Osteocyte (in vitro differentiated cells): ENCODE measurements around the gene CNNM4. TPM values are rescaled to one million over a fixed set of nuclear protein-coding genes. Genes with fewer than 3 reads are reported as not detected.

Experiments used
- DNase-seq: peaks from one replicate; pipeline ENCODE4 v3.0.0; 2021; ENCODE audit warnings: mixed read lengths; ENCODE audit not compliant: unreplicated experiment; ENCODE audit errors: extremely low spot score
- H3K27ac Mint-ChIP-seq: one replicate; pipeline ENCODE4 v1.8.0; 2021; ENCODE audit warnings: mild to moderate bottlenecking, mixed read lengths; ENCODE audit not compliant: unreplicated experiment
- H3K27me3 Mint-ChIP-seq: one replicate; pipeline ENCODE4 v1.8.0; 2021; ENCODE audit warnings: mixed read lengths; ENCODE audit not compliant: unreplicated experiment
- H3K36me3 Mint-ChIP-seq: one replicate; pipeline ENCODE4 v1.8.0; 2021; ENCODE audit warnings: mixed read lengths; ENCODE audit not compliant: unreplicated experiment
- H3K4me1 Mint-ChIP-seq: one replicate; pipeline ENCODE4 v1.8.0; 2021; ENCODE audit warnings: mixed read lengths; ENCODE audit not compliant: unreplicated experiment
- H3K4me3 Mint-ChIP-seq: one replicate; pipeline ENCODE4 v1.8.0; 2021; ENCODE audit warnings: mild to moderate bottlenecking, moderate library complexity, mixed read lengths; ENCODE audit not compliant: unreplicated experiment
- H3K9me3 Mint-ChIP-seq: one replicate; pipeline ENCODE4 v1.8.0; 2021; ENCODE audit warnings: mixed read lengths; ENCODE audit not compliant: unreplicated experiment
- CTCF ChIP-seq: fragments of 200-600 bp; sonication (generic); IDR thresholded peaks from 2 replicates; pipeline ENCODE4 v1.5.0; 2021; ENCODE audit warnings: antibody characterized with exemption, mild to moderate bottlenecking, moderate library complexity
- total RNA-seq: library from RNA; stranded (reverse); gene quantifications from 2 replicates; pipeline ENCODE4 v1.2.1, GENCODE V29; 2021

The CNNM4 gene
- total RNA-seq, 1 donor from 2014 or later: 7.6 TPM

- Mint-ChIP-seq H3K36me3 (no peaks in the 10 kb centered on the region), H3K4me1 (no peaks in the 10 kb centered on the region), H3K27me3 (no peaks in the 10 kb centered on the region), H3K27ac (no peak overlapping the region), H3K4me3 (no peak overlapping the region), H3K9me3 (no peaks in the 10 kb centered on the region)
- TF ChIP-seq CTCF: no peak
- DNase-seq: no peak
Observed at GRCh38 chr2:96808176-96808837, 47.6 kb downstream of the CNNM4 start.

GRCh38 chr2:96809216-96809882 lies 48.6 kb downstream of the CNNM4 start:
- Mint-ChIP-seq H3K27me3 (no peaks in the 10 kb centered on the region), H3K36me3 (no peaks in the 10 kb centered on the region), H3K4me3 (no peak overlapping the region), H3K27ac (no peak overlapping the region), H3K4me1 (no peaks in the 10 kb centered on the region), H3K9me3 (no peaks in the 10 kb centered on the region)
- DNase-seq: no peak
- TF ChIP-seq CTCF: no peak

GRCh38 chr2:96809951-96810782 lies 49.5 kb downstream of the CNNM4 start:
- no peak for DNase-seq
- Mint-ChIP-seq H3K36me3 (no peaks in the 10 kb centered on the region), H3K27ac (no peak overlapping the region), H3K4me3 (no peak overlapping the region), H3K4me1 (peaks cover 4% of the 10 kb centered on the region), H3K27me3 (no peaks in the 10 kb centered on the region), H3K9me3 (no peaks in the 10 kb centered on the region)
- no peak for TF ChIP-seq CTCF

GRCh38 chr2:96810783-96811192 lies 50.1 kb downstream of the CNNM4 start:
- no peak for DNase-seq
- TF ChIP-seq CTCF: no peak
- H3K9me3 Mint-ChIP-seq: no peaks in the 10 kb centered on the region

GRCh38 chr2:96811917-96812316 lies 51.2 kb downstream of the CNNM4 start:
- TF ChIP-seq CTCF: no peak
- Mint-ChIP-seq H3K4me3 (no peak overlapping the region), H3K36me3 (no peaks in the 10 kb centered on the region), H3K4me1 (peaks cover 9% of the 10 kb centered on the region), H3K27ac (no peak overlapping the region), H3K27me3 (no peaks in the 10 kb centered on the region), H3K9me3 (no peaks in the 10 kb centered on the region)
- no peak for DNase-seq

More at GRCh38 chr2:96810783-96811192, 50.1 kb downstream of the CNNM4 start:
- Mint-ChIP-seq H3K4me1 (peaks cover 9% of the 10 kb centered on the region), H3K27me3 (no peaks in the 10 kb centered on the region), H3K36me3 (no peaks in the 10 kb centered on the region), H3K4me3 (no peak overlapping the region), H3K27ac (no peak overlapping the region)
